T-helper 2 cell (primary cell): Measurements from ENCODE around the gene HEPN1.

ENCODE experiments used
- DNase-seq, 5 experiments: peaks; one replicate each; pipeline versions ENCODE4 v3.0.0 to v3.0.0-alpha.2; 2012 to 2022

Gene HEPN1

GRCh38 chr11:124902616-124903015 is 16.4 kb upstream of the HEPN1 start:
- no peak for DNase-seq

GRCh38 chr11:124915541-124916369 is 3.3 kb upstream of the HEPN1 start:
- peak in 1 of 5 experiments; percentile 10 for DNase-seq

GRCh38 chr11:124916370-124916710 is 2.7 kb upstream of the HEPN1 start:
- DNase-seq: no peak

GRCh38 chr11:124917115-124917637 is 1.9 kb upstream of the HEPN1 start:
- no peak for DNase-seq

GRCh38 chr11:124919898-124920297 is 848 bp downstream of the HEPN1 start:
- no peak for DNase-seq

GRCh38 chr11:124920356-124920755 is 1.3 kb downstream of the HEPN1 start:
- no peak for DNase-seq

GRCh38 chr11:124920870-124921609 is 2.0 kb downstream of the HEPN1 start:
- peak in 4 of 5 experiments; percentile 50 to 75 (median 67) for DNase-seq

- no peak for DNase-seq
These were observed 3.8 kb downstream of the HEPN1 start for GRCh38 chr11:124922831-124923230.

- no peak for DNase-seq
These were observed 4.2 kb downstream of the HEPN1 start for GRCh38 chr11:124923296-124923695.

- no peak for DNase-seq
These were observed 10.1 kb downstream of the HEPN1 start for GRCh38 chr11:124928942-124929665.

GRCh38 chr11:124930799-124931198 is 11.7 kb downstream of the HEPN1 start:
- DNase-seq: peak in 1 of 5 experiments; percentile 32

GRCh38 chr11:124934862-124935547 is 16.0 kb downstream of the HEPN1 start:
- DNase-seq: no peak

- DNase-seq: no peak
These were observed 16.8 kb downstream of the HEPN1 start, which contains the start of gene HEPACAM for GRCh38 chr11:124935548-124936514. TSS of gene HEPACAM (minus strand) at chr11:124936047. CDS start at chr11:124936006, 41 bp downstream.

- no peak for DNase-seq
These were observed 18.4 kb downstream of the HEPN1 start for GRCh38 chr11:124937336-124937935.

GRCh38 chr11:124938206-124938765 is 19.2 kb downstream of the HEPN1 start:
- DNase-seq: no peak

GRCh38 chr11:124938970-124939369 is 19.9 kb downstream of the HEPN1 start:
- DNase-seq: no peak

- no peak for DNase-seq
These were observed 22.7 kb downstream of the HEPN1 start for GRCh38 chr11:124941703-124942102.

- DNase-seq: no peak
These were observed 23.6 kb downstream of the HEPN1 start for GRCh38 chr11:124942466-124943253.

GRCh38 chr11:124943254-124943616 is 24.2 kb downstream of the HEPN1 start:
- no peak for DNase-seq

GRCh38 chr11:124943741-124944140 is 24.7 kb downstream of the HEPN1 start:
- DNase-seq: no peak
